Measurements from ENCODE around the gene PSMA3. TPM values are rescaled to one million over a fixed set of nuclear protein-coding genes. Genes with fewer than 3 reads are reported as not detected.
"Not testable (repeated sequence)": the region's sequence is repeated elsewhere in the genome, so short reads cannot be mapped to it uniquely, and the experiment has no call there.

PSMA3 gene
- total and polyA plus RNA-seq, 2 experiments from 2014 or later, result 54.0 to 183 TPM

DNA sequence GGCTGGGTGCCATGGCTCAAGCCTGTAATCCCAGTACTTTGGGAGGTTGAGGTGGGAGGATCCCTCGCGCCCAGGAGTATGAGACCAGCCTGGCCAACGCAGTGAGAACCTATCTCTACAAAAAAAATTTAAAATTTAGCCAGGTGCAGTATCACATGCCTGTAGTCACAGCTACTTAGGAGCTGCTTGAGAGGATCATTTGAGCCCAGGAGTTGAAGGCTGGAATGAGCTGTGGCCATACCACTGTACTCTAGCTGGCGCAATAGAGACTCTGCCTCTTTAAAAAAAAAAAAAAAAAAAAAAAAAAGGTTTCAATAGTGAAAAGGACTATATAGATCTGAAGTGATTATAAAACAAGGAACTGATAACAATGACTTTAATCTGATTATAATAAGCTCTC lies 13.5 kb downstream of the PSMA3 start:
- no peak for TF ChIP-seq EZH2phosphoT487 (IDR thresholded peaks at IDR 0.05; ENCODE audit: insufficient read depth, low read depth)
- TF ChIP-seq EZH2 (IDR thresholded peaks at IDR 0.05; ENCODE audit: insufficient read depth, poor library complexity, severe bottlenecking), result no peak
- no peak overlapping the region for H2AFZ ChIP-seq

DNA sequence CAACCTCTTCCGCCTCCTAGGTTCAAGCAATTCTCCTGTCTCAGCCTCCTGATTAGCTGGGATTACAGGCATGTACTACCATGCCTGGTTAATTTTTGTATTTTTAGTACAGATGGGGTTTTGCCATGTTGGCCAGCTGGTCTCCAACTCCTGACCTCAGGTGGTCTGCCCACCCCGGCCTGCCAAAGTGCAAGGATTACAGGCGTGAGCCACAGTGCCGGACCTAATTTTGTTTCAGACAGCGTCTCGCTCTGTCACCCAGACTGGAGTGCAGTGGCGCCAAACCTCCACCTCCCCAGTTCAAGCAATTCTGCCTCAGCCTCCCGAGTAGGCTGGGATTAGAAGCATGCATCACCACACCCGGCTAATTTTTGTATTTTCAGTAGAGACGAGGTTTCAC lies 17.4 kb downstream of the PSMA3 start:
- DNase-seq; H3K4me3 ChIP-seq; H3K4me2 ChIP-seq (ENCODE audit: unreplicated experiment); H3K9ac ChIP-seq; H3K9me2 ChIP-seq (ENCODE audit: insufficient read depth); H4K20me1 ChIP-seq (ENCODE audit: insufficient read depth); H3K4me1 ChIP-seq (ENCODE audit: insufficient read depth); H2AFZ ChIP-seq; H3K27me3 ChIP-seq (replicated peaks; ENCODE audit: insufficient read depth); H3K9me3 ChIP-seq (ENCODE audit: low read depth); H3K27ac ChIP-seq; in situ Hi-C loops (cut with MboI): not testable (repeated sequence)
- peaks cover 83% of the 10 kb centered on the region for H3K79me2 ChIP-seq (ENCODE audit: insufficient read depth)
- peaks cover 63% of the 10 kb centered on the region for H3F3A ChIP-seq (ENCODE audit: insufficient read depth)
- peaks cover 71% of the 10 kb centered on the region for H3K36me3 ChIP-seq (ENCODE audit: low read depth)
- WGBS, 2 experiments (ENCODE audit: low coverage in 1 of 2, low lambda C conversion rate in 2 of 2, missing lambda C conversion rate in 2 of 2), result 98% methylated on average over 10 of the region's 10 CpGs

More for the DNA sequence above, 13.5 kb downstream of the PSMA3 start:
- no peak overlapping the region for H3K9ac ChIP-seq
- no peak overlapping the region for H3K4me2 ChIP-seq (ENCODE audit: unreplicated experiment)
- H3K27me3 ChIP-seq (replicated peaks; ENCODE audit: insufficient read depth), result no peaks in the 10 kb centered on the region
- H3K36me3 ChIP-seq (ENCODE audit: low read depth), result peaks cover 58% of the 10 kb centered on the region
- H3K4me3 ChIP-seq, result no peak overlapping the region
- H3K79me2 ChIP-seq (ENCODE audit: insufficient read depth), result peaks cover 81% of the 10 kb centered on the region
- DNase-seq, result no peak
- H3K9me2 ChIP-seq (ENCODE audit: insufficient read depth), result no peaks in the 10 kb centered on the region
- H3F3A ChIP-seq (ENCODE audit: insufficient read depth), result peaks cover 30% of the 10 kb centered on the region
- WGBS, 2 experiments (ENCODE audit: low coverage in 1 of 2, low lambda C conversion rate in 2 of 2, missing lambda C conversion rate in 2 of 2), result 97 to 99% methylated on average over 4 of the region's 4 CpGs
- H3K4me1 ChIP-seq (ENCODE audit: insufficient read depth), result no peaks in the 10 kb centered on the region
- in situ Hi-C loops (cut with MboI), result no loop called here
- no peaks in the 10 kb centered on the region for H3K9me3 ChIP-seq (ENCODE audit: low read depth)
- H3K27ac ChIP-seq, result no peak overlapping the region
- H4K20me1 ChIP-seq (ENCODE audit: insufficient read depth), result no peaks in the 10 kb centered on the region

DNA sequence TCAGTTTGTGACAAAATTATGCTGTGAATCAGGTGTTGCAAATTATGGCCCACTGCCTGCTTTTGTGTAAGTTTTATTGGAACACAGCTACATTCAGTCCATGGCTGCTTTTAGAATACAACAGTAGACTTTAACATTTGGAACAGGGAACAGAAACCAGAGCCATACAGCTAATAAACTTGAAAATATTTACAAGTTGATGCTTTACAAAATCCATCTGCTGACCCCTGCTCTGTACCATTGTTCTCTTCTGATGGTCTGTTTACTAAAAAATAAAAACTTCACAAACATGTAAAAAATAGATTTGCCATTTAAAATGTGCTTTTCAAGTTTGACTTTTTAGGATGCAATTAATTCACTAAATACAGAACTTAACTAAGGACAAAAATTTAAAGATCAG lies 20.8 kb downstream of the PSMA3 start:
- Histone ChIP-seq H2AFZ (no peak overlapping the region), H3K9ac (no peak overlapping the region), H3K27me3 (replicated peaks; ENCODE audit: insufficient read depth) (no peaks in the 10 kb centered on the region), H3K9me3 (ENCODE audit: low read depth) (no peaks in the 10 kb centered on the region), H3K79me2 (ENCODE audit: insufficient read depth) (peaks cover 94% of the 10 kb centered on the region), H4K20me1 (ENCODE audit: insufficient read depth) (no peaks in the 10 kb centered on the region; the same call in 1 of the 2 replicates), H3K9me2 (ENCODE audit: insufficient read depth) (no peaks in the 10 kb centered on the region), H3K4me1 (ENCODE audit: insufficient read depth) (no peaks in the 10 kb centered on the region), H3K4me3 (no peak overlapping the region), H3K27ac (no peak overlapping the region), H3K4me2 (ENCODE audit: unreplicated experiment) (no peak overlapping the region), H3K36me3 (ENCODE audit: low read depth) (peaks cover 78% of the 10 kb centered on the region), H3F3A (ENCODE audit: insufficient read depth) (peaks cover 68% of the 10 kb centered on the region)
- no peak for DNase-seq
- no peak for TF ChIP-seq EZH2phosphoT487 (IDR thresholded peaks at IDR 0.05; ENCODE audit: insufficient read depth, low read depth)
- TF ChIP-seq EZH2 (IDR thresholded peaks at IDR 0.05; ENCODE audit: insufficient read depth, poor library complexity, severe bottlenecking), result no peak
- in situ Hi-C loops (cut with MboI), result no loop called here

DNA sequence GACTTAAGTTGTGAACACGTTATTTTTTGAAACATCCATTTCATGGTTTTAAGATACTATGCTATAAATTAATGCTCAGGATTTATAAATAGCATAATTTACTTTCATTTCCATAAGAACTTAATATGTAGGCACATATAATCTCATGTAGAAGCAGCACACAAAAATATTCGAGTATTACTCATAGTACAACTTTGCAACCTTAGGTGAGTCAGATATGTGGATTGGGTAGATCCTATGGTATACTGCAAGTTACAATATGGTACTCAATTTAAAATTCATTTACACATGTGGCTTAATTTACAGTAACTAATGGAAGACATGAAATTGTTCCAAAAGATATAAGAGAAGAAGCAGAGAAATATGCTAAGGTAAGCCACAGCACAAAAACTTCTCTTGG lies 26.0 kb downstream of the PSMA3 start:
- Histone ChIP-seq H3K79me2 (ENCODE audit: insufficient read depth) (peaks cover 97% of the 10 kb centered on the region), H3K4me2 (ENCODE audit: unreplicated experiment) (no peak overlapping the region), H3K4me3 (no peak overlapping the region), H3K36me3 (ENCODE audit: low read depth) (peaks cover 82% of the 10 kb centered on the region), H3K27me3 (replicated peaks; ENCODE audit: insufficient read depth) (no peaks in the 10 kb centered on the region), H3K27ac (no peak overlapping the region), H3F3A (ENCODE audit: insufficient read depth) (peaks cover 84% of the 10 kb centered on the region), H2AFZ (no peak overlapping the region), H3K9me2 (ENCODE audit: insufficient read depth) (no peaks in the 10 kb centered on the region), H3K9ac (no peak overlapping the region), H3K9me3 (ENCODE audit: low read depth) (no peaks in the 10 kb centered on the region), H4K20me1 (ENCODE audit: insufficient read depth) (peaks cover under 1% of the 10 kb centered on the region; the same call in 1 of the 2 replicates), H3K4me1 (ENCODE audit: insufficient read depth) (0 out of 2 replicates have a peak, but pooled peaks cover under 1% of the 10 kb centered on the region)
- in situ Hi-C loops (cut with MboI), result no loop called here
- 94 to 97% methylated on average over 2 of the region's 2 CpGs for WGBS, 2 experiments (ENCODE audit: low coverage in 1 of 2, low lambda C conversion rate in 2 of 2, missing lambda C conversion rate in 2 of 2)
- TF ChIP-seq EZH2phosphoT487 (IDR thresholded peaks at IDR 0.05; ENCODE audit: insufficient read depth, low read depth), result no peak
- TF ChIP-seq EZH2 (IDR thresholded peaks at IDR 0.05; ENCODE audit: insufficient read depth, poor library complexity, severe bottlenecking), result no peak
- DNase-seq, result no peak

Data from GM23248 (cell line).